Loucy (cell line): Measurements from ENCODE around the gene EHMT2.

Experiments used
- EZH2phosphoT487 ChIP-seq: fragments of 200-600 bp; IDR thresholded peaks from 2 replicates; pipeline ENCODE4 v1.6.1; 2018; ENCODE audit warnings: antibody characterized with exemption, mild to moderate bottlenecking, moderate library complexity, borderline replicate concordance
- TF ChIP-seq, protein P1 (sequence below): fragments of 200-600 bp; sonication (generic); conservative IDR thresholded peaks from 2 replicates; pipeline ENCODE4 v1.5.1; 2014; ENCODE audit warnings: mild to moderate bottlenecking, antibody characterized with exemption, low read length

DNA sequence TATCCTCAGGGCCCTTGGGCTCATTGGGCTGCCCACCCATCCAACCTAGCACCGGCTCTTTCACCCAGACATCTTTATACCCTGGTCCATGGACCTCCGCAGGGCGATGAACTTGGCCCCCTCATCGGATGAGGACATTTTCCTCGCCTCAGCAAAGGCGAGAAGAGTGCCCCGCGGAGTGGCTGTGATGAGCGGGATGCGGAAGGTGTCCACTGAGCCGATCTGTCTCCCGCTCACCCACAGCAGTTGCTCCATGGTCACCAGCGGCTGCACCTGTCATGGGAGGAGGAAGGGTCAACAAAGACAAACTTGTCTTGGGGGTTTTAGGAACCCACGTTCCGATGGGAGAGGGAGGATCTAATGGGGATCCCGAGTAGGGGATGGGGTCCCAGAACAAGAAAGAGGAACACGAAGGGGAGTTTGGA, 35.6 kb downstream of the EHMT2 start:
- TF ChIP-seq, protein P1, sequence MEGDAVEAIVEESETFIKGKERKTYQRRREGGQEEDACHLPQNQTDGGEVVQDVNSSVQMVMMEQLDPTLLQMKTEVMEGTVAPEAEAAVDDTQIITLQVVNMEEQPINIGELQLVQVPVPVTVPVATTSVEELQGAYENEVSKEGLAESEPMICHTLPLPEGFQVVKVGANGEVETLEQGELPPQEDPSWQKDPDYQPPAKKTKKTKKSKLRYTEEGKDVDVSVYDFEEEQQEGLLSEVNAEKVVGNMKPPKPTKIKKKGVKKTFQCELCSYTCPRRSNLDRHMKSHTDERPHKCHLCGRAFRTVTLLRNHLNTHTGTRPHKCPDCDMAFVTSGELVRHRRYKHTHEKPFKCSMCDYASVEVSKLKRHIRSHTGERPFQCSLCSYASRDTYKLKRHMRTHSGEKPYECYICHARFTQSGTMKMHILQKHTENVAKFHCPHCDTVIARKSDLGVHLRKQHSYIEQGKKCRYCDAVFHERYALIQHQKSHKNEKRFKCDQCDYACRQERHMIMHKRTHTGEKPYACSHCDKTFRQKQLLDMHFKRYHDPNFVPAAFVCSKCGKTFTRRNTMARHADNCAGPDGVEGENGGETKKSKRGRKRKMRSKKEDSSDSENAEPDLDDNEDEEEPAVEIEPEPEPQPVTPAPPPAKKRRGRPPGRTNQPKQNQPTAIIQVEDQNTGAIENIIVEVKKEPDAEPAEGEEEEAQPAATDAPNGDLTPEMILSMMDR, result no peak
- TF ChIP-seq EZH2phosphoT487, result no peak
